ENCODE measurements around the gene ABCA9.

GRCh38 chr17:69103557-69104233 lies 43.0 kb upstream of the ABCA9 start:
- TF ChIP-seq EZH2phosphoT487 (IDR thresholded peaks at IDR 0.05; ENCODE audit: unreplicated experiment) (no peak), POLR2AphosphoS5 (IDR thresholded peaks at IDR 0.05; ENCODE audit: low read depth) (no peak), EZH2 (IDR thresholded peaks at IDR 0.05; ENCODE audit: low read depth, unreplicated experiment) (no peak), ZNF331 (CRISPR knock-in tag; IDR thresholded peaks at IDR 0.05; ENCODE audit: low read depth) (no peak), ZNF114 (CRISPR knock-in tag; IDR thresholded peaks at IDR 0.05) (no peak), JUNB (IDR thresholded peaks at IDR 0.05; ENCODE audit: unreplicated experiment) (no peak), REST (IDR thresholded peaks at IDR 0.05; ENCODE audit: unreplicated experiment) (no peak)
- TF ChIP-seq, protein P1, sequence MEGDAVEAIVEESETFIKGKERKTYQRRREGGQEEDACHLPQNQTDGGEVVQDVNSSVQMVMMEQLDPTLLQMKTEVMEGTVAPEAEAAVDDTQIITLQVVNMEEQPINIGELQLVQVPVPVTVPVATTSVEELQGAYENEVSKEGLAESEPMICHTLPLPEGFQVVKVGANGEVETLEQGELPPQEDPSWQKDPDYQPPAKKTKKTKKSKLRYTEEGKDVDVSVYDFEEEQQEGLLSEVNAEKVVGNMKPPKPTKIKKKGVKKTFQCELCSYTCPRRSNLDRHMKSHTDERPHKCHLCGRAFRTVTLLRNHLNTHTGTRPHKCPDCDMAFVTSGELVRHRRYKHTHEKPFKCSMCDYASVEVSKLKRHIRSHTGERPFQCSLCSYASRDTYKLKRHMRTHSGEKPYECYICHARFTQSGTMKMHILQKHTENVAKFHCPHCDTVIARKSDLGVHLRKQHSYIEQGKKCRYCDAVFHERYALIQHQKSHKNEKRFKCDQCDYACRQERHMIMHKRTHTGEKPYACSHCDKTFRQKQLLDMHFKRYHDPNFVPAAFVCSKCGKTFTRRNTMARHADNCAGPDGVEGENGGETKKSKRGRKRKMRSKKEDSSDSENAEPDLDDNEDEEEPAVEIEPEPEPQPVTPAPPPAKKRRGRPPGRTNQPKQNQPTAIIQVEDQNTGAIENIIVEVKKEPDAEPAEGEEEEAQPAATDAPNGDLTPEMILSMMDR (conservative IDR thresholded peaks at IDR 0.05; ENCODE audit: low read depth in 2 of 2) = no peak
- TF ChIP-seq, protein P2, sequence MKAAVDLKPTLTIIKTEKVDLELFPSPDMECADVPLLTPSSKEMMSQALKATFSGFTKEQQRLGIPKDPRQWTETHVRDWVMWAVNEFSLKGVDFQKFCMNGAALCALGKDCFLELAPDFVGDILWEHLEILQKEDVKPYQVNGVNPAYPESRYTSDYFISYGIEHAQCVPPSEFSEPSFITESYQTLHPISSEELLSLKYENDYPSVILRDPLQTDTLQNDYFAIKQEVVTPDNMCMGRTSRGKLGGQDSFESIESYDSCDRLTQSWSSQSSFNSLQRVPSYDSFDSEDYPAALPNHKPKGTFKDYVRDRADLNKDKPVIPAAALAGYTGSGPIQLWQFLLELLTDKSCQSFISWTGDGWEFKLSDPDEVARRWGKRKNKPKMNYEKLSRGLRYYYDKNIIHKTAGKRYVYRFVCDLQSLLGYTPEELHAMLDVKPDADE (IDR thresholded peaks at IDR 0.05) = no peak
